ENCODE measurements around the gene IPO11. TPM values are rescaled to one million over a fixed set of nuclear protein-coding genes. Genes with fewer than 3 reads are reported as not detected.
"Not testable (repeated sequence)": the region's sequence is repeated elsewhere in the genome, so short reads cannot be mapped to it uniquely, and the experiment has no call there.

The IPO11 gene
- total and polyA plus RNA-seq, 2 of the 4 experiments (the other 2 are of a cell fraction), result 12.6 to 40.0 TPM

GRCh38 chr5:62565740-62566139 is 153.2 kb downstream of the IPO11 start:
- H3K4me2 ChIP-seq (ENCODE audit: low read depth, low read length); H3K4me3 ChIP-seq (ENCODE audit: insufficient read depth, low read depth, low read length); H2BK15ac ChIP-seq (ENCODE audit: low read depth, low read length); CTCF ChIA-PET; H3K56ac ChIP-seq (ENCODE audit: extremely low read depth, insufficient read depth, low read length); H2AK9ac ChIP-seq (replicated peaks; ENCODE audit: low read depth, low read length, poor library complexity); H3K14ac ChIP-seq (replicated peaks; ENCODE audit: low read depth, low read length); H3K36me3 ChIP-seq (ENCODE audit: control insufficient read depth, insufficient read depth, low read length); H3K18ac ChIP-seq (ENCODE audit: low read depth, low read length); ATAC-seq (ENCODE audit: low read depth); H3K4me1 ChIP-seq (ENCODE audit: control insufficient read depth, insufficient read depth, low read length); dilution Hi-C loops (cut with HindIII; ENCODE audit: low sequenced_read_pairs, unreplicated experiment); H2BK120ac ChIP-seq (ENCODE audit: low read depth, low read length); H3K79me1 ChIP-seq (ENCODE audit: low read depth in 1 of 2, low read length in 2 of 2); H4K8ac ChIP-seq (ENCODE audit: low read depth in 2 of 2, low read length in 2 of 2); H3K23ac ChIP-seq (ENCODE audit: low read depth, low read length); H3K9me3 ChIP-seq (ENCODE audit: control insufficient read depth, insufficient read depth, low read length); BruUV-seq (replicated peaks); DNase-seq; H4K20me1 ChIP-seq (ENCODE audit: insufficient read depth, low read length); H3K27me3 ChIP-seq (ENCODE audit: control insufficient read depth, insufficient read depth, low read length); H2BK20ac ChIP-seq (ENCODE audit: low read depth, low read length); in situ Hi-C loops (cut with MboI; ENCODE audit: low sequenced_read_pairs); H4K91ac ChIP-seq (ENCODE audit: insufficient read depth, low read depth, low read length); H3K4ac ChIP-seq (ENCODE audit: low read depth, low read length); H4K5ac ChIP-seq (ENCODE audit: low read depth, low read length); H2BK5ac ChIP-seq (ENCODE audit: low read depth, low read length, poor library complexity, severe bottlenecking); H3K27ac ChIP-seq (ENCODE audit: insufficient read depth, low read length); H3K9ac ChIP-seq (ENCODE audit: low read depth, low read length); H2AK5ac ChIP-seq (ENCODE audit: low read depth, low read length); H3K9me1 ChIP-seq (ENCODE audit: insufficient read depth, low read length); POLR2A ChIA-PET (ENCODE audit: unreplicated experiment); intact Hi-C loops (cut with micrococcal nuclease); H2AFZ ChIP-seq (replicated peaks; ENCODE audit: low read length, poor library complexity): not testable (repeated sequence)
- no CpG with 5 or more reads among the region's 3 CpGs for WGBS, 2 experiments (ENCODE audit: extremely low coverage in 2 of 2, insufficient read length in 1 of 2)

Measured in IMR-90 (cell line).